ENCODE measurements around the gene PSD4. TPM values are rescaled to one million over a fixed set of nuclear protein-coding genes. Genes with fewer than 3 reads are reported as not detected.

Gene PSD4
- total and polyA plus RNA-seq, 2 of the 8 experiments (the other 6 are each of a cell fraction or from before 2014, with no cell fraction given), result 0.53 to 1.2 TPM

GRCh38 chr2:113245276-113245711, 71.5 kb downstream of the PSD4 start:
- no peaks in the 10 kb centered on the region for H3K79me2 ChIP-seq (ENCODE audit: control insufficient read depth in 1 of 2, insufficient read depth in 2 of 2, low read length in 2 of 2)
- H3K23me2 ChIP-seq (ENCODE audit: low read depth, low read length), result 0 out of 2 replicates have a peak, but pooled peaks cover 2% of the 10 kb centered on the region
- H2BK15ac ChIP-seq (ENCODE audit: low read length), result no peak overlapping the region
- no peak overlapping the region for H3K18ac ChIP-seq (ENCODE audit: extremely low read depth, low read length)
- H2AFZ ChIP-seq (ENCODE audit: low read length), result 0 out of 2 replicates have a peak overlapping the region, but pooled peaks have one; percentile 62
- no peaks in the 10 kb centered on the region for H3K27me3 ChIP-seq (replicated peaks in 1 of 4; ENCODE audit: control insufficient read depth in 3 of 4, extremely low read depth in 1 of 4, insufficient read depth in 3 of 4, low read length in 3 of 4)
- no peak overlapping the region for H3K4me3 ChIP-seq (ENCODE audit: extremely low read depth in 1 of 4, insufficient read depth in 2 of 4, low read depth in 3 of 4, low read length in 4 of 4)
- ChIA-PET POLR2A (ENCODE audit: partially characterized antibody) (interaction anchor here (1.1 kb wide), 1 partner anchor 28 kb away, joined by 3 read pairs; no protein-coding TSS in a partner anchor), CTCF (ENCODE audit: partially characterized antibody) (interaction anchor here (0.6 to 9.1 kb wide), 6 partner anchors 6 to 644 kb away, joined by 3 to 145 read pairs (median 6); no protein-coding TSS in a partner anchor)
- no peak overlapping the region for H2BK12ac ChIP-seq (ENCODE audit: low read depth, low read length)
- 89% methylated on average over 3 of the region's 3 CpGs; no CpG with 5 or more reads in 1 of the 2 experiments for WGBS, 2 experiments (ENCODE audit: extremely low coverage in 1 of 2, insufficient coverage in 1 of 2, insufficient read length in 1 of 2, insufficient replicate concordance in 2 of 2, low coverage in 1 of 2, low lambda C conversion rate in 2 of 2, missing lambda C conversion rate in 1 of 2)
- no peaks in the 10 kb centered on the region for H3K79me1 ChIP-seq (ENCODE audit: low read depth, low read length)
- TF ChIP-seq POLR2A (IDR thresholded peaks at IDR 0.05; ENCODE audit: control extremely low read depth in 1 of 2, low read depth in 2 of 2, low read length in 2 of 2) (no peak), CHD1 (IDR thresholded peaks at IDR 0.05; ENCODE audit: low read depth, low read length) (no peak), CBX8 (IDR thresholded peaks at IDR 0.05; ENCODE audit: borderline replicate concordance, low read depth, low read length) (no peak), SRF (IDR thresholded peaks at IDR 0.05; ENCODE audit: low read depth, low read length) (no peak), KDM5A (IDR thresholded peaks at IDR 0.05; ENCODE audit: low read length) (no peak), YY1 (IDR thresholded peaks at IDR 0.05; ENCODE audit: low read depth, low read length) (no peak)
- H3K27ac ChIP-seq (ENCODE audit: low read depth, low read length), result no peak overlapping the region
- H3K36me3 ChIP-seq (ENCODE audit: control insufficient read depth in 2 of 4, insufficient read depth in 4 of 4, low read length in 3 of 4), result no peaks in the 10 kb centered on the region; a peak in 1 of 8 replicates
- H3K4ac ChIP-seq (replicated peaks; ENCODE audit: insufficient read length, low read depth, low read length), result no peak overlapping the region
- FAIRE-seq (no peak), DNase-seq (ENCODE audit: low read depth in 1 of 2, low spot score in 2 of 2) (no peak)
- H4K5ac ChIP-seq (ENCODE audit: insufficient read length, low read depth, low read length), result no peak overlapping the region
- H3K4me1 ChIP-seq (replicated peaks in 1 of 4; ENCODE audit: control insufficient read depth in 3 of 4, insufficient read depth in 4 of 4, low read length in 3 of 4), result 0 out of 7 replicates have a peak, but pooled peaks cover 0 to 1% (median 0%) of the 10 kb centered on the region in 4 experiments
- no peak overlapping the region for H2BK5ac ChIP-seq (ENCODE audit: low read depth, low read length)
- H2AK5ac ChIP-seq (ENCODE audit: low read depth, low read length), result no peak overlapping the region
- H2BK120ac ChIP-seq (replicated peaks; ENCODE audit: low read depth, low read length), result no peak overlapping the region
- H4K91ac ChIP-seq (replicated peaks; ENCODE audit: insufficient read length, low read length), result no peak overlapping the region
- H3K56ac ChIP-seq (replicated peaks; ENCODE audit: insufficient read length, low read depth, low read length), result no peak overlapping the region
- no peak overlapping the region for H3K23ac ChIP-seq (ENCODE audit: insufficient read length)
- no peak overlapping the region for H2BK20ac ChIP-seq (ENCODE audit: low read length)
- no peaks in the 10 kb centered on the region for H3K9me3 ChIP-seq (ENCODE audit: insufficient read depth in 2 of 2, low read depth in 1 of 2, low read length in 1 of 2)
- H3K9ac ChIP-seq (replicated peaks in 1 of 4; ENCODE audit: extremely low read depth in 1 of 4, low read depth in 3 of 4, low read length in 3 of 4), result no peak overlapping the region
- no peak overlapping the region for H4K8ac ChIP-seq (ENCODE audit: extremely low read depth, insufficient read depth, low read length)
- no peak overlapping the region for H3K14ac ChIP-seq (ENCODE audit: insufficient read length)
- H4K20me1 ChIP-seq (replicated peaks in 1 of 2; ENCODE audit: control insufficient read depth in 1 of 2, insufficient read depth in 2 of 2, low read length in 2 of 2), result no peaks in the 10 kb centered on the region
- H3K4me2 ChIP-seq (ENCODE audit: insufficient read depth in 1 of 2, low read depth in 2 of 2, low read length in 2 of 2), result no peak overlapping the region
